GM12878 (cell line): ENCODE data around the gene CCDC68. TPM values are rescaled to one million over a fixed set of nuclear protein-coding genes. Genes with fewer than 3 reads are reported as not detected.

Experiments
- ATAC-seq: fragments of 200-7000 bp; cut with Tn5 transposase; 3 replicates; pipeline ENCODE4 v1.9.1; 2020; ENCODE audit warnings: mild to moderate bottlenecking, moderate library complexity
- BruUV-seq: library from RNA; stranded (reverse); fragments of 400-500 nt; replicated peaks from 2 replicates; lab custom pipeline; 2021; lab: Mats Ljungman, UMichigan
- CTCF ChIA-PET: fragments of 300-600 bp; sonication (Branson Sonifier 250); formaldehyde crosslinking; extraction: SDS; loops from one replicate; lab custom pipeline; 2021; ENCODE audit warnings: inconsistent platforms; lab: Yijun Ruan, JAX
- POLR2A ChIA-PET: fragments of 350-600 bp; formaldehyde crosslinking; extraction: SDS; loops from one replicate; lab custom pipeline; 2021; ENCODE audit warnings: inconsistent platforms; lab: Charles Lee
- RAD21 ChIA-PET: fragments of 300-600 bp; sonication (Branson Sonifier 250); formaldehyde crosslinking; loops from one replicate; lab custom pipeline; 2023; ENCODE audit warnings: antibody characterized with exemption; ENCODE audit not compliant: unreplicated experiment; lab: Charles Lee
- SMC1A ChIA-PET: fragments of 300-600 bp; sonication (Branson Sonifier 250); formaldehyde crosslinking; loops from one replicate; lab custom pipeline; 2023; ENCODE audit not compliant: unreplicated experiment, uncharacterized antibody; lab: Charles Lee
- DNase-seq: peaks from one replicate; pipeline ENCODE4 v3.0.0-alpha.2; 2011; ENCODE audit warnings: low read depth, low spot score
- FAIRE-seq: peaks from 3 replicates; lab custom pipeline; 2011; peaks lifted over from hg19 to GRCh38; lab: Jason Lieb, UNC
- H2AFZ ChIP-seq: 2 replicates; pipeline ENCODE4 v1.6.0; 2011; ENCODE audit warnings: low read depth, low read length, control low read depth; ENCODE audit not compliant: control insufficient read depth
- H3K27ac ChIP-seq: 2 replicates; pipeline ENCODE4 v1.5.1; 2011; ENCODE audit warnings: control low read depth; ENCODE audit not compliant: control insufficient read depth, insufficient read depth
- H3K27me3 ChIP-seq, 2 experiments: replicated peaks in 1 of 2; 2 replicates each; pipeline versions ENCODE4 v1.6.0 to v1.6.1; 2011; ENCODE audit warnings: low read length in 1 of 2; ENCODE audit not compliant: control insufficient read depth in 2 of 2, insufficient read depth in 2 of 2
- H3K36me3 ChIP-seq, 2 experiments: 2 replicates each; pipeline ENCODE4 v1.5.1; 2011; ENCODE audit warnings: low read length in 1 of 2; ENCODE audit not compliant: control insufficient read depth in 2 of 2, insufficient read depth in 2 of 2
- H3K4me1 ChIP-seq: 2 replicates; pipeline ENCODE4 v1.6.1; 2011; ENCODE audit warnings: mild to moderate bottlenecking, low read length, moderate library complexity, mixed read lengths; ENCODE audit not compliant: control insufficient read depth, insufficient read depth
- H3K4me2 ChIP-seq: 2 replicates; pipeline ENCODE4 v1.6.0; 2011; ENCODE audit warnings: control low read depth; ENCODE audit not compliant: control insufficient read depth, insufficient read depth
- H3K4me3 ChIP-seq: fragments of 200-600 bp; sonication (generic); 2 replicates; pipeline ENCODE4 v1.5.1; 2016
- H3K79me2 ChIP-seq: 2 replicates; pipeline ENCODE4 v1.6.0; 2011; ENCODE audit warnings: low read length; ENCODE audit not compliant: control insufficient read depth, insufficient read depth
- H3K9ac ChIP-seq: 2 replicates; pipeline ENCODE4 v1.8.0; 2011; ENCODE audit warnings: low read length, control low read depth, mixed read lengths; ENCODE audit not compliant: control insufficient read depth, insufficient read depth
- H3K9me3 ChIP-seq: replicated peaks from 3 replicates; pipeline ENCODE4 v1.5.1; 2011; ENCODE audit warnings: mild to moderate bottlenecking, low read length; ENCODE audit not compliant: control insufficient read depth, insufficient read depth
- H4K20me1 ChIP-seq: 2 replicates; pipeline ENCODE4 v1.6.0; 2011; ENCODE audit not compliant: control insufficient read depth, insufficient read depth
- CBX3 ChIP-seq: fragments of 200-600 bp; sonication (generic); IDR thresholded peaks from 2 replicates; pipeline ENCODE4 v1.6.1; 2016; ENCODE audit warnings: low read depth, borderline replicate concordance
- SPI1 ChIP-seq: IDR thresholded peaks from 2 replicates; pipeline ENCODE4 v1.6.1; 2011; ENCODE audit warnings: low read depth, mild to moderate bottlenecking, low read length, moderate library complexity, borderline replicate concordance; ENCODE audit not compliant: insufficient read depth
- WGBS: methylation state at CpG from one replicate; pipeline ENCODE4 v1.1.6; 2016; ENCODE audit warnings: low lambda C conversion rate; ENCODE audit not compliant: insufficient replicate concordance, insufficient coverage; ENCODE audit errors: missing lambda C conversion rate; 5-methylcytosine and 5-hydroxymethylcytosine counted together
- in situ Hi-C: fragments of 300-500 bp; cut with MboI; formaldehyde crosslinking; loops from 9 replicates; pipeline ENCODE4 v1.14.3; 2018; ENCODE audit warnings: mixed read lengths
- intact Hi-C: fragments of 100-400 bp; cut with micrococcal nuclease; formaldehyde crosslinking; loops from one replicate; pipeline ENCODE4 v1.14.2; 2022; ENCODE audit not compliant: unreplicated experiment
- polyA plus RNA-seq, 11 experiments: library from polyadenylated mRNA; depleted of rRNA in 4 of 11; unstranded in 6 of 11; stranded (reverse) in 5 of 11; fragments of >200 nt; fragmentation: Nextera tagmentation in 4 of 11; fragmentation: Illumina TruSeq in 1 of 11; extraction: Ambion mirVana in 4 of 11; extraction: Trizol in 1 of 11; gene quantifications; 1 replicate in 1 of 11; 2 replicates in 10 of 11; pipeline versions ENCODE4 v1.2.1 to v1.2.3, GENCODE V29; 2011 to 2016; ENCODE audit warnings: inconsistent platforms in 2 of 11, missing spikeins in 2 of 11, low read depth in 1 of 11
- total RNA-seq, 4 experiments: library from RNA; depleted of rRNA in 3 of 4; stranded (reverse); fragments of >200 nt in 3 of 4; fragmentation: Illumina TruSeq in 1 of 4; extraction: Trizol in 1 of 4; gene quantifications; 2 replicates each; pipeline versions ENCODE4 v1.2.1 to v1.2.3, GENCODE V29; 2013 to 2021
- TF ChIP-seq, protein P1 (sequence below): fragments of 450-650 bp; IDR thresholded peaks from 2 replicates; pipeline ENCODE4 v1.6.1; 2017; ENCODE audit warnings: low read depth, mild to moderate bottlenecking, moderate library complexity

Gene CCDC68
- total and polyA plus RNA-seq, 10 of the 15 experiments (the other 5 are each of a cell fraction or from before 2014, with no cell fraction given) = 0.04 TPM; not detected in 9

DNA sequence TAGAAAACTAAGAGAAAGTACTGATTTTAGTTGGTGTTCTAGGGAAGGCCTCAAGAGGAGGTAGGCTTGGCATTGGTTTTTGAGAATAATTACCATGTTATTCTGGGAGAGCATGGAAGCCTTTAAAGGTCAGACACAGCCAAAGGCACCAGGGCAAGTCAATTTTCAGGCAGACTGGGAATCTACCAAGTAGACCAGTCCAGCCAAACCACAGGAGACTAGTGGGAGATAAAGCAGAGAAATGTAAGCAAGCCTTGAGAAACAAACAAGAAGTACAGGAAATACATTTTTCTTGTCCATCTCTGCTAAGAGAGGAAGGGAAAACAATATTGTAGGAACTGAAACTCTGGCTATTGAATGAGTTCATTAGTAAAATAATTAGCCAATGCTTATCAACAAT is 5.5 kb upstream of the CCDC68 start:
- ATAC-seq = no peak
- Histone ChIP-seq H2AFZ (no peak overlapping the region), H3K9me3 (no peaks in the 10 kb centered on the region), H3K4me2 (no peak overlapping the region), H3K27ac (no peak overlapping the region), H3K36me3 (no peaks in the 10 kb centered on the region), H4K20me1 (no peaks in the 10 kb centered on the region), H3K9ac (no peak overlapping the region), H3K4me3 (no peak overlapping the region), H3K27me3 (peaks cover 0 to 7% of the 10 kb centered on the region in 2 experiments; a peak in 2 of 4 replicates)
- DNase-seq = no peak
- ChIA-PET POLR2A (no interaction called here), RAD21 (no interaction called here), CTCF (interaction anchor here (2.9 kb wide), 1 partner anchor 9 kb away, joined by 9 read pairs; no protein-coding TSS in a partner anchor), SMC1A (interaction anchor here (1.0 kb wide), 1 partner anchor 10 kb away, joined by 3 read pairs; no protein-coding TSS in a partner anchor)
- no peak for FAIRE-seq
- BruUV-seq = no TSS peak
- in situ Hi-C loops = no loop called here
- peak; percentile 28; the same call in 1 of the 2 replicates for TF ChIP-seq SPI1
- no peak for TF ChIP-seq CBX3
- TF ChIP-seq, all 136 proteins: peak for 1
- intact Hi-C loops = no loop called here
- no peaks in the 10 kb centered on the region for H3K4me1 ChIP-seq
- no peaks in the 10 kb centered on the region for H3K79me2 ChIP-seq

DNA sequence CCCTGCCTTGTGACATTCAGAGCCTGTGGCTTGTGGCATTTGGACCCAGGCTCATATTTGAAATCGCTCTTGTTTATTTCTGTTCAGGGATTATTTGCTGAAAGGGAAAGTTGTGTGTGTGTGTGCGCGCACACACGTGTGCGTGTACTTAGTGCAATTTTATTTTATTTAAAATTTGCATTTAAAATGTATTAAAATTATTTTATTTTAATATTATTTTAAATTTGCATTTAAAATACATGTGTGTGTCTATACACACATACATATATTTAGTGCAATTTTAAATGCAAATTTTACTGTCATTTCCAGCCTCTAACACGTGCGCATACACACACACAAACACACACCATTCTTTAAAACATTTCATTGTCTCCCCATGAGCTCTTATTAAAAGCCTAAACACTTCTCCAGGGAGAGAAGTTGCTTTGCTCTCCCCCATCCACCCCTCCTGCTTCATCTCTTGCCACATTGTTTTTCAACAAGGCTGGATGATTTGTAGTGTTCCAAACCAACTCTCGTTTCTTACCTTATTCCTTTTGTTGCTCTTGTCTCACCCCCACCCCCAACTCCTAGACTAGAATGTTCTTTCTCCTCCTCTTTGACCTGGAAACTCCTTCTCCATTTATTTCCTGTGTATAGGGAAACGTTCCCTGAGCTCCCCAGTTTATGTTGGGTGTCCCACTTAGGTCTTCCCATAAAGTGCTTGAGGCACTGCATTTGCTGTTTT is 3.8 kb upstream of the CCDC68 start:
- H3K4me1 ChIP-seq = no peaks in the 10 kb centered on the region
- POLR2A ChIA-PET = no interaction called here
- FAIRE-seq (no peak), ATAC-seq (no peak), DNase-seq (no peak)
- CTCF ChIA-PET = no interaction called here
- H3K36me3 ChIP-seq = no peaks in the 10 kb centered on the region
- in situ Hi-C loops = no loop called here
- 53% methylated on average over 9 of the region's 9 CpGs for WGBS
- H3K27me3 ChIP-seq = peaks cover 3 to 10% of the 10 kb centered on the region in 2 experiments
- no peaks in the 10 kb centered on the region for H3K79me2 ChIP-seq
- H4K20me1 ChIP-seq = no peaks in the 10 kb centered on the region
- H2AFZ ChIP-seq = no peak overlapping the region
- no peak overlapping the region for H3K4me3 ChIP-seq
- no peak overlapping the region for H3K9ac ChIP-seq
- H3K9me3 ChIP-seq = no peaks in the 10 kb centered on the region
- H3K4me2 ChIP-seq = no peak overlapping the region
- SMC1A ChIA-PET = no interaction called here
- H3K27ac ChIP-seq = no peak overlapping the region
- BruUV-seq = no TSS peak
- TF ChIP-seq, protein P1, sequence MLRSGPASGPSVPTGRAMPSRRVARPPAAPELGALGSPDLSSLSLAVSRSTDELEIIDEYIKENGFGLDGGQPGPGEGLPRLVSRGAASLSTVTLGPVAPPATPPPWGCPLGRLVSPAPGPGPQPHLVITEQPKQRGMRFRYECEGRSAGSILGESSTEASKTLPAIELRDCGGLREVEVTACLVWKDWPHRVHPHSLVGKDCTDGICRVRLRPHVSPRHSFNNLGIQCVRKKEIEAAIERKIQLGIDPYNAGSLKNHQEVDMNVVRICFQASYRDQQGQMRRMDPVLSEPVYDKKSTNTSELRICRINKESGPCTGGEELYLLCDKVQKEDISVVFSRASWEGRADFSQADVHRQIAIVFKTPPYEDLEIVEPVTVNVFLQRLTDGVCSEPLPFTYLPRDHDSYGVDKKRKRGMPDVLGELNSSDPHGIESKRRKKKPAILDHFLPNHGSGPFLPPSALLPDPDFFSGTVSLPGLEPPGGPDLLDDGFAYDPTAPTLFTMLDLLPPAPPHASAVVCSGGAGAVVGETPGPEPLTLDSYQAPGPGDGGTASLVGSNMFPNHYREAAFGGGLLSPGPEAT = no peak
- intact Hi-C loops = no loop called here
- RAD21 ChIA-PET = no interaction called here
